ENCODE results near the gene LACTBL1.

LACTBL1 gene

DNA sequence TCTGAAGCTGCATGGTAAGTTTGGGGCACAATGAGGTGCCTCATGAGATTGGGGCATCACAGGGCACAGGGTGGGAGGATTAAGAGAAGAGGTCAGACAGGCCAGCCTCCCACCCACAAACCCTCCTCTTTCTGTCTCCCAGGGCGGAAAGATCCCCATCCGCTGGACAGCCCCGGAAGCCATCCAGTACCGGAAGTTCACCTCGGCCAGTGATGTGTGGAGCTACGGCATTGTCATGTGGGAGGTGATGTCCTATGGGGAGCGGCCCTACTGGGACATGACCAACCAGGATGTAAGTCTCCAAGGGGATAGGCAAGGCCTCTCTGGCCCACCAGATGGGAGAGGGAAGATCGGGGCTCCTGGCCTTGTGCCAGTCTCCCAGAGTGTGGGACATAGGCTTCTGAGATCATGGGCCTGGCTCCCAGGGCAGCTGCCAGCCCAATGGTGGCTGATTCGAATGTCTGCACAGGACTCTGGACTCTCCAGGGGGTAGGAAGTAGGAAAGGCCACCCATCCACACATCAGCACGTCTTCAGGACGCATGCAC lies 63.7 kb downstream of the LACTBL1 start:
- no peak for DNase-seq

DNA sequence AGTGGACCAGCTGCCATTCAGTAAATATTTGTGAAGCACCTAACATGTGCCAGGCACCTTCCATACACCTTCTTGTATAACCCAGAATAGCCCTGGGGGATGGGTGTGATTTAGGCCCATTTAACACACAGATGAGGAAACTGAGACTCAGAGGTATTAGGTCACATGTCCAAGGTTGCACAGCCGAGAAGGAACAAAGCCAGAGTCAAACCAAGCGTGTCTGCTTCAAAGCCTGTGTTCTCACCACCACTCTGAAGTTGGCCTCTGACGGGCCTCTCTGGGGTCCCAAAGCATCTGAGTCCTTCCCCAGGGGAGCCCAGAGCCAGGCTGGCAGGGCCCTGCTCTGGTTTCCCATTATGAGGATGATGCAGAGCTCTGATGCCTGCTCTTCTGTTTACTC lies 65.1 kb downstream of the LACTBL1 start:
- no peak for DNase-seq

DNA sequence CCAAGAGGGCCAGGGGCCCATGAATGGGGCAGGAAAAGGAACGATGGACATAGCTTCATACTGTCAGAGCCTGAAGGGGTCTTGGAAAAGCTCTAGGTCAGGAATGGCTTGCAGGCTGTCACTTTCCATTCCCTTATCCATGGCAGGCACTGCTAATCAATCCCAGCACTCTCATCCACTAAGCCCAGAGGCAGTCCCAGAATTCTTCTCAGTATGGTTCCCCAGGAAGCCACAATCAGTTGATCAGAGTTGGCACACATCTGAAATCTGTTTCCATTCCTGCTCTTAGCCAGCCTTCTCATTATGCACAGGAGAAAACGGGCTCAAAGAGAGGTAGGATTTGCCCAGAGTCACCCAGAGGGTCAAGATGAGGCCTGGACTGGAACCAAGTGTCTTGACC lies 65.7 kb downstream of the LACTBL1 start:
- DNase-seq, result no peak

DNA sequence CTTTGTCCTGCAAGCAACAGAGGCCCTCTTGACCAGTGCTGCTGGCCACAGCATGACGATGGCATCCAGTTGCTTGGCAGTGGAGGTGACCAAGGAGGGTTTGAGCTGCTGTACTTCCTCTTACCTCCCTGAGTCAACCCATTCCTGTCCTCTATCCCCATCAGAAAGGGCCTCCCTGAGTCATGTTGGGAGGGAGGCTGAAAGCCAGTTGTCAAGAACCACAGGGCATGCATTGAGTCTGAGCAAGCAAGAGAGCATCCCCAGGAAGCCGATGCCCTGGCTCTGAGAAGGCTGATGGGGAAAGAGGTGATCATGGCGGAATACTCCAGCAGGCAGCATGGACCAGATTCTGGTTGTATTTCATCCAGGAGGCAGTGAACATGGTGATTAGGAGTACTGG lies 69.6 kb downstream of the LACTBL1 start:
- no peak for DNase-seq

All from stimulated activated CD4-positive, alpha-beta T cell treated with anti-CD3 and anti-CD28 coated beads, Interleukin-1b, Interleukin-23, amount 100 ng/mL, for 48 hours (primary cell).